GM12878 (cell line): ENCODE data around the gene DHRS1. TPM values are rescaled to one million over a fixed set of nuclear protein-coding genes. Genes with fewer than 3 reads are reported as not detected.

Experiments used
- ATAC-seq: fragments of 200-7000 bp; cut with Tn5 transposase; 3 replicates; pipeline ENCODE4 v1.9.1; 2020; ENCODE audit warnings: mild to moderate bottlenecking, moderate library complexity
- BruUV-seq: library from RNA; stranded (reverse); fragments of 400-500 nt; replicated peaks from 2 replicates; lab custom pipeline; 2021; lab: Mats Ljungman, UMichigan
- CTCF ChIA-PET: fragments of 300-600 bp; sonication (Branson Sonifier 250); formaldehyde crosslinking; extraction: SDS; loops from one replicate; lab custom pipeline; 2021; ENCODE audit warnings: inconsistent platforms; lab: Yijun Ruan, JAX
- POLR2A ChIA-PET: fragments of 350-600 bp; formaldehyde crosslinking; extraction: SDS; loops from one replicate; lab custom pipeline; 2021; ENCODE audit warnings: inconsistent platforms; lab: Charles Lee
- RAD21 ChIA-PET: fragments of 300-600 bp; sonication (Branson Sonifier 250); formaldehyde crosslinking; loops from one replicate; lab custom pipeline; 2023; ENCODE audit warnings: antibody characterized with exemption; ENCODE audit not compliant: unreplicated experiment; lab: Charles Lee
- SMC1A ChIA-PET: fragments of 300-600 bp; sonication (Branson Sonifier 250); formaldehyde crosslinking; loops from one replicate; lab custom pipeline; 2023; ENCODE audit not compliant: unreplicated experiment, uncharacterized antibody; lab: Charles Lee
- DNase-seq: peaks from one replicate; pipeline ENCODE4 v3.0.0-alpha.2; 2011; ENCODE audit warnings: low read depth, low spot score
- FAIRE-seq: peaks from 3 replicates; lab custom pipeline; 2011; peaks lifted over from hg19 to GRCh38; lab: Jason Lieb, UNC
- H2AFZ ChIP-seq: 2 replicates; pipeline ENCODE4 v1.6.0; 2011; ENCODE audit warnings: low read depth, low read length, control low read depth; ENCODE audit not compliant: control insufficient read depth
- H3K27ac ChIP-seq: 2 replicates; pipeline ENCODE4 v1.5.1; 2011; ENCODE audit warnings: control low read depth; ENCODE audit not compliant: control insufficient read depth, insufficient read depth
- H3K27me3 ChIP-seq, 2 experiments: replicated peaks in 1 of 2; 2 replicates each; pipeline versions ENCODE4 v1.6.0 to v1.6.1; 2011; ENCODE audit warnings: low read length in 1 of 2; ENCODE audit not compliant: control insufficient read depth in 2 of 2, insufficient read depth in 2 of 2
- H3K36me3 ChIP-seq, 2 experiments: 2 replicates each; pipeline ENCODE4 v1.5.1; 2011; ENCODE audit warnings: low read length in 1 of 2; ENCODE audit not compliant: control insufficient read depth in 2 of 2, insufficient read depth in 2 of 2
- H3K4me1 ChIP-seq: 2 replicates; pipeline ENCODE4 v1.6.1; 2011; ENCODE audit warnings: mild to moderate bottlenecking, low read length, moderate library complexity, mixed read lengths; ENCODE audit not compliant: control insufficient read depth, insufficient read depth
- H3K4me2 ChIP-seq: 2 replicates; pipeline ENCODE4 v1.6.0; 2011; ENCODE audit warnings: control low read depth; ENCODE audit not compliant: control insufficient read depth, insufficient read depth
- H3K4me3 ChIP-seq: fragments of 200-600 bp; sonication (generic); 2 replicates; pipeline ENCODE4 v1.5.1; 2016
- H3K79me2 ChIP-seq: 2 replicates; pipeline ENCODE4 v1.6.0; 2011; ENCODE audit warnings: low read length; ENCODE audit not compliant: control insufficient read depth, insufficient read depth
- H3K9ac ChIP-seq: 2 replicates; pipeline ENCODE4 v1.8.0; 2011; ENCODE audit warnings: low read length, control low read depth, mixed read lengths; ENCODE audit not compliant: control insufficient read depth, insufficient read depth
- H3K9me3 ChIP-seq: replicated peaks from 3 replicates; pipeline ENCODE4 v1.5.1; 2011; ENCODE audit warnings: mild to moderate bottlenecking, low read length; ENCODE audit not compliant: control insufficient read depth, insufficient read depth
- H4K20me1 ChIP-seq: 2 replicates; pipeline ENCODE4 v1.6.0; 2011; ENCODE audit not compliant: control insufficient read depth, insufficient read depth
- BHLHE40 ChIP-seq, 2 experiments: fragments of 450-650 bp in 1 of 2; IDR thresholded peaks; 2 replicates each; pipeline ENCODE4 v1.6.1; 2011 to 2017; ENCODE audit warnings: low read depth in 2 of 2, borderline replicate concordance in 1 of 2, improper control_type of control experiment in 1 of 2, low read length in 1 of 2, mild to moderate bottlenecking in 1 of 2
- GATAD2B ChIP-seq: fragments of 450-650 bp; conservative IDR thresholded peaks from 2 replicates; pipeline ENCODE4 v1.6.1; 2017; ENCODE audit warnings: low read depth, mild to moderate bottlenecking, moderate library complexity
- KAT2A ChIP-seq: conservative IDR thresholded peaks from 2 replicates; pipeline ENCODE4 v1.6.1; 2011; ENCODE audit warnings: low read depth, low read length; ENCODE audit not compliant: control insufficient read depth
- NFXL1 ChIP-seq: fragments of 450-650 bp; IDR thresholded peaks from 2 replicates; pipeline ENCODE4 v1.6.1; 2017; ENCODE audit warnings: antibody characterized with exemption, mild to moderate bottlenecking, borderline replicate concordance
- POLR2A ChIP-seq: IDR thresholded peaks from 2 replicates; pipeline ENCODE4 v1.6.1; 2011; ENCODE audit warnings: low read depth, mild to moderate bottlenecking, low read length
- TCF3 ChIP-seq: IDR thresholded peaks from 2 replicates; pipeline ENCODE4 v1.6.1; 2012; ENCODE audit warnings: low read depth, mild to moderate bottlenecking, low read length, borderline replicate concordance; ENCODE audit not compliant: insufficient read depth
- ZZZ3 ChIP-seq: IDR thresholded peaks from 2 replicates; pipeline ENCODE4 v1.6.1; 2011; ENCODE audit warnings: low read depth; ENCODE audit not compliant: control insufficient read depth, insufficient read length
- WGBS: methylation state at CpG from one replicate; pipeline ENCODE4 v1.1.6; 2016; ENCODE audit warnings: low lambda C conversion rate; ENCODE audit not compliant: insufficient replicate concordance, insufficient coverage; ENCODE audit errors: missing lambda C conversion rate; 5-methylcytosine and 5-hydroxymethylcytosine counted together
- in situ Hi-C: fragments of 300-500 bp; cut with MboI; formaldehyde crosslinking; loops from 9 replicates; pipeline ENCODE4 v1.14.3; 2018; ENCODE audit warnings: mixed read lengths
- intact Hi-C: fragments of 100-400 bp; cut with micrococcal nuclease; formaldehyde crosslinking; loops from one replicate; pipeline ENCODE4 v1.14.2; 2022; ENCODE audit not compliant: unreplicated experiment
- polyA plus RNA-seq, 11 experiments: library from polyadenylated mRNA; depleted of rRNA in 4 of 11; unstranded in 6 of 11; stranded (reverse) in 5 of 11; fragments of >200 nt; fragmentation: Nextera tagmentation in 4 of 11; fragmentation: Illumina TruSeq in 1 of 11; extraction: Ambion mirVana in 4 of 11; extraction: Trizol in 1 of 11; gene quantifications; 1 replicate in 1 of 11; 2 replicates in 10 of 11; pipeline versions ENCODE4 v1.2.1 to v1.2.3, GENCODE V29; 2011 to 2016; ENCODE audit warnings: inconsistent platforms in 2 of 11, missing spikeins in 2 of 11, low read depth in 1 of 11
- total RNA-seq, 4 experiments: library from RNA; depleted of rRNA in 3 of 4; stranded (reverse); fragments of >200 nt in 3 of 4; fragmentation: Illumina TruSeq in 1 of 4; extraction: Trizol in 1 of 4; gene quantifications; 2 replicates each; pipeline versions ENCODE4 v1.2.1 to v1.2.3, GENCODE V29; 2013 to 2021

The DHRS1 gene
- total and polyA plus RNA-seq, 10 of the 15 experiments (the other 5 are each of a cell fraction or from before 2014, with no cell fraction given), result 12.1 to 45.0 (median 25.7) TPM

GRCh38 chr14:24312736-24313507, 13.3 kb upstream of the DHRS1 start (continued):
- peak in 1 of 2 experiments; percentile 19; a peak in 1 of 4 replicates for TF ChIP-seq BHLHE40 (IDR thresholded peaks at IDR 0.05; ENCODE audit: borderline replicate concordance in 1 of 2, low read depth in 2 of 2, low read length in 1 of 2)

GRCh38 chr14:24311837-24312615, 12.4 kb upstream of the DHRS1 start:
- peak; percentile 32; the same call in 1 of the 2 replicates for TF ChIP-seq POLR2A
- no peak for TF ChIP-seq NFXL1
- no peak for TF ChIP-seq KAT2A
- no peak for TF ChIP-seq GATAD2B
- no peak for TF ChIP-seq ZZZ3
- no peak for TF ChIP-seq TCF3
- TF ChIP-seq, all 136 proteins: peak for 1
- peak overlapping the region; percentile 47; the same call in 1 of the 2 replicates for H3K4me3 ChIP-seq
- 100% methylated on average over 1 of the region's 1 CpG for WGBS
- no peaks in the 10 kb centered on the region for H3K79me2 ChIP-seq
- H3K4me1 ChIP-seq, result peaks cover 37% of the 10 kb centered on the region
- DNase-seq (no peak), FAIRE-seq (no peak), ATAC-seq (0 out of 3 replicates have a peak, but pooled peaks have one; percentile 3)
- SMC1A ChIA-PET, result interaction anchor here (0.6 to 2.4 kb wide), 2 partner anchors 34 to 119 kb away, joined by 3 to 5 read pairs; no protein-coding TSS in a partner anchor
- RAD21 ChIA-PET, result interaction anchor here (1.0 to 1.9 kb wide), 3 partner anchors 15 to 70 kb away, joined by 3 to 7 read pairs (median 4); partner anchors contain the start of gene TINF2
- BruUV-seq, result no TSS peak
- no peak overlapping the region for H2AFZ ChIP-seq
- H4K20me1 ChIP-seq, result no peaks in the 10 kb centered on the region
- no peak overlapping the region; the same call in 1 of the 2 replicates for H3K9ac ChIP-seq
- peaks cover 0 to 2% of the 10 kb centered on the region in 2 experiments; a peak in 3 of 4 replicates for H3K36me3 ChIP-seq
- no peaks in the 10 kb centered on the region for H3K9me3 ChIP-seq
- POLR2A ChIA-PET, result interaction anchor here (1.2 to 1.9 kb wide), 2 partner anchors 15 to 120 kb away, joined by 3 to 4 read pairs; no protein-coding TSS in a partner anchor
- no peak overlapping the region for H3K27ac ChIP-seq
- CTCF ChIA-PET, result interaction anchor here (0.6 to 7.9 kb wide), 13 partner anchors 10 to 297 kb away, joined by 3 to 149 read pairs (median 4); partner anchors contain the start of genes DHRS1, IRF9, KHNYN and NOP9
- H3K4me2 ChIP-seq, result peak overlapping the region; percentile 46
- H3K27me3 ChIP-seq, result no peaks in the 10 kb centered on the region
- intact Hi-C loops, result no loop called here
- in situ Hi-C loops, result no loop called here
